HG03280 (cell line): ENCODE measurements around the gene TRIM59.

Experiments
- ATAC-seq: cut with Tn5 transposase; IDR thresholded peaks from one replicate; pipeline ENCODE4 v1.9.1; 2021; ENCODE audit warnings: mild to moderate bottlenecking, moderate library complexity; ENCODE audit not compliant: unreplicated experiment

The TRIM59 gene

GRCh38 chr3:160403796-160404470 is 45.7 kb downstream of the TRIM59 start:
- ATAC-seq, result no peak

- no peak for ATAC-seq
Observed at GRCh38 chr3:160403028-160403545, 46.5 kb downstream of the TRIM59 start.

- no peak for ATAC-seq
Observed at GRCh38 chr3:160402221-160403027, 47.2 kb downstream of the TRIM59 start.

GRCh38 chr3:160401291-160402095 is 48.1 kb downstream of the TRIM59 start:
- no peak for ATAC-seq

- ATAC-seq, result no peak
Observed at GRCh38 chr3:160400702-160401150, 48.9 kb downstream of the TRIM59 start.

GRCh38 chr3:160400030-160400701 is 49.4 kb downstream of the TRIM59 start:
- peak; percentile 7 for ATAC-seq

GRCh38 chr3:160399125-160400029 is 50.2 kb downstream of the TRIM59 start, which contains the start of the genes IFT80 and SMC4:
TSS of gene IFT80 (minus strand) at chr3:160399225. CDS start at chr3:160384600, 14,625 bp downstream.
TSS of gene SMC4 (plus strand) at chr3:160399650. CDS start at chr3:160400827, 1,177 bp downstream.
- ATAC-seq, result peak; percentile 94

GRCh38 chr3:160398820-160399124 is 50.8 kb downstream of the TRIM59 start:
- peak; percentile 5 for ATAC-seq

- ATAC-seq, result no peak
Observed at GRCh38 chr3:160395297-160395696, 54.3 kb downstream of the TRIM59 start.

GRCh38 chr3:160394009-160394392 is 55.6 kb downstream of the TRIM59 start:
- no peak for ATAC-seq

- no peak for ATAC-seq
Observed at GRCh38 chr3:160393346-160394008, 56.1 kb downstream of the TRIM59 start.

GRCh38 chr3:160392798-160393197 is 56.8 kb downstream of the TRIM59 start:
- no peak for ATAC-seq

GRCh38 chr3:160390565-160391138 is 58.9 kb downstream of the TRIM59 start:
- ATAC-seq, result peak; percentile 48
